Neural cell (in vitro differentiated cells): ENCODE data around the gene MEGF6. TPM values are rescaled to one million over a fixed set of nuclear protein-coding genes. Genes with fewer than 3 reads are reported as not detected.

Source experiments
- H2AFZ ChIP-seq: fragments of 200-600, 300-800 bp; sonication (generic), shearing (Covaris generic); 2 replicates; pipeline ENCODE4 v1.6.0; 2014; ENCODE audit warnings: low read depth, mild to moderate bottlenecking, antibody characterized with exemption, low read length, moderate library complexity
- H3F3A ChIP-seq: fragments of 200-600 bp; shearing (Covaris generic); 2 replicates; pipeline ENCODE4 v1.6.1; 2016; ENCODE audit warnings: mild to moderate bottlenecking, moderate library complexity, mixed read lengths, antibody characterized with exemption, low read length; ENCODE audit not compliant: insufficient read depth, poor library complexity, severe bottlenecking
- H3K27ac ChIP-seq: fragments of 200-600, 300-800 bp; sonication (generic), shearing (Covaris generic); 2 replicates; pipeline ENCODE4 v1.5.1; 2014; ENCODE audit warnings: mild to moderate bottlenecking, low read length, moderate library complexity
- H3K27me3 ChIP-seq: fragments of 300-800, 200-600 bp; sonication (generic), shearing (Covaris generic); 2 replicates; pipeline ENCODE4 v1.6.0; 2014; ENCODE audit warnings: mild to moderate bottlenecking, low read depth, low read length, moderate library complexity; ENCODE audit not compliant: insufficient read depth
- H3K36me3 ChIP-seq: fragments of 300-800, 200-600 bp; sonication (generic), shearing (Covaris generic); 2 replicates; pipeline ENCODE4 v1.5.1; 2014; ENCODE audit warnings: mild to moderate bottlenecking, antibody characterized with exemption, low read length, moderate library complexity; ENCODE audit not compliant: insufficient read depth
- H3K4me2 ChIP-seq: fragments of 300-800, 200-600 bp; sonication (generic), shearing (Covaris generic); 2 replicates; pipeline ENCODE4 v1.6.0; 2014; ENCODE audit warnings: mild to moderate bottlenecking, low read length
- H3K4me3 ChIP-seq: fragments of 300-800, 200-600 bp; sonication (generic), shearing (Covaris generic); 2 replicates; pipeline ENCODE4 v1.5.1; 2014; ENCODE audit warnings: mild to moderate bottlenecking, low read length, moderate library complexity
- H3K79me2 ChIP-seq: fragments of 200-600 bp; shearing (Covaris generic); replicated peaks from 2 replicates; pipeline ENCODE4 v1.6.0; 2014; ENCODE audit warnings: mild to moderate bottlenecking, low read length, moderate library complexity; ENCODE audit not compliant: insufficient read depth
- H3K9ac ChIP-seq: fragments of 300-800, 200-600 bp; sonication (generic), shearing (Covaris generic); 2 replicates; pipeline ENCODE4 v1.6.1; 2016; ENCODE audit warnings: mild to moderate bottlenecking, low read length, mixed read lengths
- H3K9me2 ChIP-seq: fragments of 200-600 bp; shearing (Covaris generic); 2 replicates; pipeline ENCODE4 v1.6.1; 2016; ENCODE audit warnings: mild to moderate bottlenecking, low read length, mixed read lengths; ENCODE audit not compliant: insufficient read depth
- H3K9me3 ChIP-seq: fragments of 200-600, 300-800 bp; sonication (generic), shearing (Covaris generic); 2 replicates; pipeline ENCODE4 v1.6.1; 2016; ENCODE audit warnings: mild to moderate bottlenecking, mixed run types, low read length, moderate library complexity, mixed read lengths
- H4K20me1 ChIP-seq: fragments of 200-600 bp; shearing (Covaris generic); 2 replicates; pipeline ENCODE4 v1.6.1; 2016; ENCODE audit warnings: mild to moderate bottlenecking, mixed run types; ENCODE audit not compliant: insufficient read depth
- CTCF ChIP-seq: fragments of 450-650 bp; IDR thresholded peaks from 2 replicates; pipeline ENCODE4 v1.5.1; 2014; ENCODE audit warnings: antibody characterized with exemption, mild to moderate bottlenecking, moderate library complexity; ENCODE audit not compliant: poor library complexity, severe bottlenecking
- EP300 ChIP-seq: fragments of 450-650 bp; conservative IDR thresholded peaks from 2 replicates; pipeline ENCODE4 v1.6.1; 2014; ENCODE audit warnings: antibody characterized with exemption, mild to moderate bottlenecking, moderate library complexity; ENCODE audit not compliant: poor library complexity, severe bottlenecking
- EZH2 ChIP-seq: fragments of 200-600, 300-800 bp; shearing (Covaris generic), sonication (generic); IDR thresholded peaks from 2 replicates; pipeline ENCODE4 v1.6.1; 2014; ENCODE audit warnings: antibody characterized with exemption, low read length, borderline replicate concordance, mild to moderate bottlenecking; ENCODE audit not compliant: insufficient read depth, poor library complexity, severe bottlenecking
- MXI1 ChIP-seq: fragments of 450-650 bp; conservative IDR thresholded peaks from 2 replicates; pipeline ENCODE4 v1.6.1; 2014; ENCODE audit warnings: antibody characterized with exemption, mild to moderate bottlenecking; ENCODE audit not compliant: poor library complexity, severe bottlenecking
- POLR2AphosphoS5 ChIP-seq: IDR thresholded peaks from 2 replicates; pipeline ENCODE4 v1.6.1; 2012
- RAD21 ChIP-seq: fragments of 450-650 bp; conservative IDR thresholded peaks from 2 replicates; pipeline ENCODE4 v1.6.1; 2014; ENCODE audit warnings: antibody characterized with exemption, mild to moderate bottlenecking, moderate library complexity
- REST ChIP-seq: IDR thresholded peaks from 2 replicates; pipeline ENCODE4 v1.6.1; 2012; ENCODE audit warnings: borderline replicate concordance
- SMC3 ChIP-seq: fragments of 450-650 bp; conservative IDR thresholded peaks from 2 replicates; pipeline ENCODE4 v1.6.1; 2014; ENCODE audit warnings: antibody characterized with exemption, mild to moderate bottlenecking, moderate library complexity; ENCODE audit not compliant: poor library complexity
- TAF1 ChIP-seq: IDR thresholded peaks from 2 replicates; pipeline ENCODE4 v1.6.1; 2012; ENCODE audit warnings: low read depth
- polyA plus RNA-seq: library from polyadenylated mRNA; depleted of rRNA; stranded (reverse); fragments of >200 nt; gene quantifications from 2 replicates; pipeline ENCODE4 v1.2.3, GENCODE V29; 2014

MEGF6 gene
- polyA plus RNA-seq, 1 donor from 2014 or later: 6.0 TPM

- H3K27ac ChIP-seq: no peak overlapping the region
- no peaks in the 10 kb centered on the region for H3K9me2 ChIP-seq
- H3K27me3 ChIP-seq: no peaks in the 10 kb centered on the region
- H3K9ac ChIP-seq: no peak overlapping the region
- H4K20me1 ChIP-seq: peaks cover 5% of the 10 kb centered on the region
- peaks cover 10% of the 10 kb centered on the region for H3K79me2 ChIP-seq
- no peak overlapping the region for H3K4me2 ChIP-seq
- H2AFZ ChIP-seq: no peak overlapping the region
- TF ChIP-seq REST (no peak), RAD21 (no peak), TAF1 (no peak), SMC3 (no peak), MXI1 (no peak), CTCF (no peak), EP300 (no peak), POLR2AphosphoS5 (no peak), EZH2 (no peak)
- H3K36me3 ChIP-seq: no peaks in the 10 kb centered on the region
- H3F3A ChIP-seq: no peaks in the 10 kb centered on the region
- no peak overlapping the region for H3K4me3 ChIP-seq
- H3K9me3 ChIP-seq: no peaks in the 10 kb centered on the region
Observed at GRCh38 chr1:3628445-3628844, 17.1 kb upstream of the MEGF6 start.

- Histone ChIP-seq H2AFZ (no peak overlapping the region), H3K79me2 (peaks cover 10% of the 10 kb centered on the region), H3F3A (no peaks in the 10 kb centered on the region), H3K9ac (no peak overlapping the region), H3K36me3 (no peaks in the 10 kb centered on the region), H3K4me3 (no peak overlapping the region), H3K9me2 (no peaks in the 10 kb centered on the region), H3K27me3 (no peaks in the 10 kb centered on the region), H3K9me3 (no peaks in the 10 kb centered on the region), H4K20me1 (peaks cover 5% of the 10 kb centered on the region), H3K4me2 (no peak overlapping the region), H3K27ac (no peak overlapping the region)
- TF ChIP-seq SMC3 (no peak), CTCF (no peak), POLR2AphosphoS5 (no peak), MXI1 (no peak), REST (no peak), RAD21 (no peak), TAF1 (no peak), EP300 (no peak)
Observed at GRCh38 chr1:3627515-3628253, 16.4 kb upstream of the MEGF6 start.
